Measurements from ENCODE around the gene BNC2.
A peak's percentile ranks its signal among the peaks of the same experiment; 100 is the strongest.

Gene BNC2

GRCh38 chr9:16530669-16531642, 339.5 kb downstream of the BNC2 start:
- peak; percentile 86 for DNase-seq

- DNase-seq: no peak
Measured at GRCh38 chr9:16527573-16527972, 342.9 kb downstream of the BNC2 start.

GRCh38 chr9:16526380-16526779, 344.1 kb downstream of the BNC2 start:
- DNase-seq: no peak

- no peak for DNase-seq
Measured at GRCh38 chr9:16524823-16525222, 345.6 kb downstream of the BNC2 start.

GRCh38 chr9:16524078-16524477, 346.4 kb downstream of the BNC2 start:
- DNase-seq: no peak

GRCh38 chr9:16521868-16522411, 348.5 kb downstream of the BNC2 start:
- DNase-seq: no peak

GRCh38 chr9:16519001-16519400, 351.5 kb downstream of the BNC2 start:
- DNase-seq: no peak

GRCh38 chr9:16516891-16517290, 353.6 kb downstream of the BNC2 start:
- DNase-seq: no peak

GRCh38 chr9:16515879-16516301, 354.6 kb downstream of the BNC2 start:
- no peak for DNase-seq

GRCh38 chr9:16515207-16515606, 355.3 kb downstream of the BNC2 start:
- DNase-seq: no peak

GRCh38 chr9:16514131-16514530, 356.3 kb downstream of the BNC2 start:
- no peak for DNase-seq

- DNase-seq: no peak
Measured at GRCh38 chr9:16512281-16512680, 358.2 kb downstream of the BNC2 start.

GRCh38 chr9:16510482-16510881, 360.0 kb downstream of the BNC2 start:
- no peak for DNase-seq

- DNase-seq: no peak
Measured at GRCh38 chr9:16509997-16510396, 360.5 kb downstream of the BNC2 start.

GRCh38 chr9:16505199-16505598, 365.3 kb downstream of the BNC2 start:
- DNase-seq: no peak

GRCh38 chr9:16501726-16502125, 368.7 kb downstream of the BNC2 start:
- DNase-seq: no peak

- DNase-seq: no peak
Measured at GRCh38 chr9:16501141-16501540, 369.3 kb downstream of the BNC2 start.

- no peak for DNase-seq
Measured at GRCh38 chr9:16500386-16500785, 370.1 kb downstream of the BNC2 start.

GRCh38 chr9:16499892-16500291, 370.6 kb downstream of the BNC2 start:
- no peak for DNase-seq

GRCh38 chr9:16496908-16497307, 373.6 kb downstream of the BNC2 start:
- no peak for DNase-seq

- no peak for DNase-seq
Measured at GRCh38 chr9:16487915-16488314, 382.6 kb downstream of the BNC2 start.

GRCh38 chr9:16485575-16486321, 384.7 kb downstream of the BNC2 start:
- no peak for DNase-seq

- no peak for DNase-seq
Measured at GRCh38 chr9:16485160-16485559, 385.3 kb downstream of the BNC2 start.

GRCh38 chr9:16484744-16485143, 385.7 kb downstream of the BNC2 start:
- DNase-seq: no peak

Data from NCI-H1092 treated with DMSO at 0.1 percent for 48 hours (cell line).